Measurements from ENCODE around the gene GRIK2. TPM values are rescaled to one million over a fixed set of nuclear protein-coding genes. Genes with fewer than 3 reads are reported as not detected.

GRIK2 gene
- total RNA-seq, 1 experiment from 2014 or later: 0.07 TPM

GRCh38 chr6:101728388-101728787 lies 334.9 kb downstream of the GRIK2 start:
- Histone ChIP-seq H3K9me3 (ENCODE audit: low read length) (no peaks in the 10 kb centered on the region), H2AFZ (ENCODE audit: low read length) (no peak overlapping the region), H3K9ac (ENCODE audit: low read length) (no peak overlapping the region), H3K36me3 (ENCODE audit: insufficient read depth, low read length) (no peaks in the 10 kb centered on the region), H3K79me2 (ENCODE audit: low read length) (no peaks in the 10 kb centered on the region), H3K4me3 (ENCODE audit: low read length) (no peak overlapping the region), H4K20me1 (ENCODE audit: insufficient read depth, low read depth, low read length) (no peaks in the 10 kb centered on the region), H3K4me1 (ENCODE audit: low read length) (no peaks in the 10 kb centered on the region), H3K9me2 (replicated peaks; ENCODE audit: insufficient read depth, low read length) (no peaks in the 10 kb centered on the region), H3K27me3 (ENCODE audit: low read length) (no peaks in the 10 kb centered on the region), H3K4me2 (ENCODE audit: low read depth, low read length, poor library complexity, severe bottlenecking) (no peak overlapping the region), H3K27ac (ENCODE audit: low read length) (no peak overlapping the region)
- no peak for DNase-seq

- Histone ChIP-seq H3K4me1 (ENCODE audit: low read length) (no peaks in the 10 kb centered on the region), H4K20me1 (ENCODE audit: insufficient read depth, low read depth, low read length) (no peaks in the 10 kb centered on the region), H3K9me2 (replicated peaks; ENCODE audit: insufficient read depth, low read length) (no peaks in the 10 kb centered on the region), H3K9me3 (ENCODE audit: low read length) (no peaks in the 10 kb centered on the region; the same call in 1 of the 2 replicates), H3K27ac (ENCODE audit: low read length) (no peak overlapping the region), H3K9ac (ENCODE audit: low read length) (no peak overlapping the region), H3K27me3 (ENCODE audit: low read length) (no peaks in the 10 kb centered on the region), H2AFZ (ENCODE audit: low read length) (no peak overlapping the region), H3K36me3 (ENCODE audit: insufficient read depth, low read length) (no peaks in the 10 kb centered on the region), H3K79me2 (ENCODE audit: low read length) (no peaks in the 10 kb centered on the region), H3K4me3 (ENCODE audit: low read length) (no peak overlapping the region), H3K4me2 (ENCODE audit: low read depth, low read length, poor library complexity, severe bottlenecking) (no peak overlapping the region)
- DNase-seq: no peak
Measured at GRCh38 chr6:101728956-101729355, 335.4 kb downstream of the GRIK2 start.

GRCh38 chr6:101730954-101731353 lies 337.4 kb downstream of the GRIK2 start:
- DNase-seq: no peak
- Histone ChIP-seq H2AFZ (ENCODE audit: low read length) (no peak overlapping the region), H3K9me3 (ENCODE audit: low read length) (no peaks in the 10 kb centered on the region; the same call in 1 of the 2 replicates), H3K79me2 (ENCODE audit: low read length) (no peaks in the 10 kb centered on the region), H3K4me1 (ENCODE audit: low read length) (no peaks in the 10 kb centered on the region), H3K4me2 (ENCODE audit: low read depth, low read length, poor library complexity, severe bottlenecking) (no peak overlapping the region), H3K9me2 (replicated peaks; ENCODE audit: insufficient read depth, low read length) (no peaks in the 10 kb centered on the region), H3K27ac (ENCODE audit: low read length) (no peak overlapping the region), H3K36me3 (ENCODE audit: insufficient read depth, low read length) (no peaks in the 10 kb centered on the region), H3K4me3 (ENCODE audit: low read length) (no peak overlapping the region), H3K9ac (ENCODE audit: low read length) (no peak overlapping the region), H4K20me1 (ENCODE audit: insufficient read depth, low read depth, low read length) (no peaks in the 10 kb centered on the region), H3K27me3 (ENCODE audit: low read length) (no peaks in the 10 kb centered on the region)

- Histone ChIP-seq H3K9me3 (ENCODE audit: low read length) (peaks cover 4% of the 10 kb centered on the region; the same call in 1 of the 2 replicates), H3K27me3 (ENCODE audit: low read length) (no peaks in the 10 kb centered on the region)
- no peak for DNase-seq
Measured at GRCh38 chr6:101733899-101734298, 340.4 kb downstream of the GRIK2 start.

GRCh38 chr6:101738481-101738880 lies 345.0 kb downstream of the GRIK2 start:
- DNase-seq: no peak
- no peak overlapping the region for H3K27ac ChIP-seq (ENCODE audit: low read length)
- no peaks in the 10 kb centered on the region for H3K4me1 ChIP-seq (ENCODE audit: low read length)
- peaks cover 4% of the 10 kb centered on the region for H3K9me3 ChIP-seq (ENCODE audit: low read length)
- no peaks in the 10 kb centered on the region for H4K20me1 ChIP-seq (ENCODE audit: insufficient read depth, low read depth, low read length)
- no peaks in the 10 kb centered on the region for H3K9me2 ChIP-seq (replicated peaks; ENCODE audit: insufficient read depth, low read length)
- no peak overlapping the region for H3K4me3 ChIP-seq (ENCODE audit: low read length)
- no peak overlapping the region for H3K4me2 ChIP-seq (ENCODE audit: low read depth, low read length, poor library complexity, severe bottlenecking)
- no peaks in the 10 kb centered on the region for H3K36me3 ChIP-seq (ENCODE audit: insufficient read depth, low read length)
- no peaks in the 10 kb centered on the region for H3K79me2 ChIP-seq (ENCODE audit: low read length)
- no peak overlapping the region for H2AFZ ChIP-seq (ENCODE audit: low read length)
- no peak overlapping the region for H3K9ac ChIP-seq (ENCODE audit: low read length)
- H3K27me3 ChIP-seq (ENCODE audit: low read length): no peaks in the 10 kb centered on the region

More at GRCh38 chr6:101733899-101734298, 340.4 kb downstream of the GRIK2 start:
- H3K27ac ChIP-seq (ENCODE audit: low read length): no peak overlapping the region
- no peak overlapping the region for H3K4me3 ChIP-seq (ENCODE audit: low read length)
- H3K79me2 ChIP-seq (ENCODE audit: low read length): no peaks in the 10 kb centered on the region
- H4K20me1 ChIP-seq (ENCODE audit: insufficient read depth, low read depth, low read length): no peaks in the 10 kb centered on the region
- H3K4me2 ChIP-seq (ENCODE audit: low read depth, low read length, poor library complexity, severe bottlenecking): no peak overlapping the region
- H3K9ac ChIP-seq (ENCODE audit: low read length): no peak overlapping the region
- H2AFZ ChIP-seq (ENCODE audit: low read length): no peak overlapping the region
- H3K36me3 ChIP-seq (ENCODE audit: insufficient read depth, low read length): no peaks in the 10 kb centered on the region
- no peaks in the 10 kb centered on the region for H3K9me2 ChIP-seq (replicated peaks; ENCODE audit: insufficient read depth, low read length)
- H3K4me1 ChIP-seq (ENCODE audit: low read length): no peaks in the 10 kb centered on the region

GRCh38 chr6:101740631-101741030 lies 347.1 kb downstream of the GRIK2 start:
- Histone ChIP-seq H3K27ac (ENCODE audit: low read length) (no peak overlapping the region), H3K4me2 (ENCODE audit: low read depth, low read length, poor library complexity, severe bottlenecking) (no peak overlapping the region), H2AFZ (ENCODE audit: low read length) (no peak overlapping the region), H3K4me1 (ENCODE audit: low read length) (no peaks in the 10 kb centered on the region), H3K27me3 (ENCODE audit: low read length) (no peaks in the 10 kb centered on the region), H3K79me2 (ENCODE audit: low read length) (no peaks in the 10 kb centered on the region), H4K20me1 (ENCODE audit: insufficient read depth, low read depth, low read length) (no peaks in the 10 kb centered on the region), H3K9me2 (replicated peaks; ENCODE audit: insufficient read depth, low read length) (no peaks in the 10 kb centered on the region), H3K4me3 (ENCODE audit: low read length) (no peak overlapping the region), H3K9me3 (ENCODE audit: low read length) (peaks cover 4% of the 10 kb centered on the region), H3K36me3 (ENCODE audit: insufficient read depth, low read length) (no peaks in the 10 kb centered on the region), H3K9ac (ENCODE audit: low read length) (no peak overlapping the region)
- DNase-seq: no peak

- no peaks in the 10 kb centered on the region for H3K4me1 ChIP-seq (ENCODE audit: low read length)
- H3K4me2 ChIP-seq (ENCODE audit: low read depth, low read length, poor library complexity, severe bottlenecking): no peak overlapping the region
- H3K79me2 ChIP-seq (ENCODE audit: low read length): no peaks in the 10 kb centered on the region
- no peaks in the 10 kb centered on the region for H3K9me2 ChIP-seq (replicated peaks; ENCODE audit: insufficient read depth, low read length)
- no peaks in the 10 kb centered on the region for H3K36me3 ChIP-seq (ENCODE audit: insufficient read depth, low read length)
- H3K9ac ChIP-seq (ENCODE audit: low read length): no peak overlapping the region
- peaks cover 4% of the 10 kb centered on the region; the same call in 1 of the 2 replicates for H3K9me3 ChIP-seq (ENCODE audit: low read length)
- no peaks in the 10 kb centered on the region for H4K20me1 ChIP-seq (ENCODE audit: insufficient read depth, low read depth, low read length)
- H3K27ac ChIP-seq (ENCODE audit: low read length): no peak overlapping the region
- H2AFZ ChIP-seq (ENCODE audit: low read length): no peak overlapping the region
- H3K4me3 ChIP-seq (ENCODE audit: low read length): no peak overlapping the region
- DNase-seq: no peak
- H3K27me3 ChIP-seq (ENCODE audit: low read length): no peaks in the 10 kb centered on the region
Measured at GRCh38 chr6:101741474-101742171, 348.1 kb downstream of the GRIK2 start.

- Histone ChIP-seq H3K9me3 (ENCODE audit: low read length) (no peaks in the 10 kb centered on the region), H3K79me2 (ENCODE audit: low read length) (no peaks in the 10 kb centered on the region), H3K4me2 (ENCODE audit: low read depth, low read length, poor library complexity, severe bottlenecking) (no peak overlapping the region), H3K4me1 (ENCODE audit: low read length) (no peaks in the 10 kb centered on the region), H3K27me3 (ENCODE audit: low read length) (no peaks in the 10 kb centered on the region), H3K27ac (ENCODE audit: low read length) (no peak overlapping the region), H3K9me2 (replicated peaks; ENCODE audit: insufficient read depth, low read length) (no peaks in the 10 kb centered on the region), H3K36me3 (ENCODE audit: insufficient read depth, low read length) (no peaks in the 10 kb centered on the region), H2AFZ (ENCODE audit: low read length) (no peak overlapping the region), H3K9ac (ENCODE audit: low read length) (no peak overlapping the region), H4K20me1 (ENCODE audit: insufficient read depth, low read depth, low read length) (no peaks in the 10 kb centered on the region), H3K4me3 (ENCODE audit: low read length) (no peak overlapping the region)
- DNase-seq: no peak
Measured at GRCh38 chr6:101747160-101747559, 353.7 kb downstream of the GRIK2 start.
